ENCODE measurements around the gene SASH1.

DNA sequence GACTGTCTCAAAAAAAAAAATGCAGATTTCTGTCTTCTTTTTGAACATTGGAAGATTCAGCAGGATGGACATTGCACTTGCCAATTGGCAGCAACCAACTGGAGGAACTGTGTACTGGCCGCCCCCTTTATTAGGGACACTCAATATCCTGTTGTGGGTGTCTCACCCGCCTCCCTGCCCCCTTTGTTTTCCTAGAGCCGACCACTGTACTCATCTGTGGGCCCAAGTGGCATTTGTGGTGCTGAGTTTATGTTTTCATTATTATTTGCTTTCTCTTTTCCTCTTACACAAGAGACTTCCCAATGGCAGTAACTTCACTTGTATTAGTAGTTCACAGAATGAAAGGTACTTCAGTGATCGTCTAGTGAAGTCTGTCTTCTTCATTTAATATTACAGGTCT, 125.3 kb downstream of the SASH1 start:
- no peak for TF ChIP-seq POLR2AphosphoS5 (IDR thresholded peaks at IDR 0.05)
- TF ChIP-seq, protein P1, sequence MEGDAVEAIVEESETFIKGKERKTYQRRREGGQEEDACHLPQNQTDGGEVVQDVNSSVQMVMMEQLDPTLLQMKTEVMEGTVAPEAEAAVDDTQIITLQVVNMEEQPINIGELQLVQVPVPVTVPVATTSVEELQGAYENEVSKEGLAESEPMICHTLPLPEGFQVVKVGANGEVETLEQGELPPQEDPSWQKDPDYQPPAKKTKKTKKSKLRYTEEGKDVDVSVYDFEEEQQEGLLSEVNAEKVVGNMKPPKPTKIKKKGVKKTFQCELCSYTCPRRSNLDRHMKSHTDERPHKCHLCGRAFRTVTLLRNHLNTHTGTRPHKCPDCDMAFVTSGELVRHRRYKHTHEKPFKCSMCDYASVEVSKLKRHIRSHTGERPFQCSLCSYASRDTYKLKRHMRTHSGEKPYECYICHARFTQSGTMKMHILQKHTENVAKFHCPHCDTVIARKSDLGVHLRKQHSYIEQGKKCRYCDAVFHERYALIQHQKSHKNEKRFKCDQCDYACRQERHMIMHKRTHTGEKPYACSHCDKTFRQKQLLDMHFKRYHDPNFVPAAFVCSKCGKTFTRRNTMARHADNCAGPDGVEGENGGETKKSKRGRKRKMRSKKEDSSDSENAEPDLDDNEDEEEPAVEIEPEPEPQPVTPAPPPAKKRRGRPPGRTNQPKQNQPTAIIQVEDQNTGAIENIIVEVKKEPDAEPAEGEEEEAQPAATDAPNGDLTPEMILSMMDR (IDR thresholded peaks at IDR 0.05): no peak

Measured in sigmoid colon (tissue), 4 donors.